Vagina (tissue), 2 donors: ENCODE results near the gene TAF3. TPM values are rescaled to one million over a fixed set of nuclear protein-coding genes. Genes with fewer than 3 reads are reported as not detected.

Experiments used
- DNase-seq, 2 donors: peaks; one replicate each; pipeline ENCODE4 v3.0.0-alpha.2; 2017; ENCODE audit errors: extremely low spot score in 2 of 2
- H3K27ac ChIP-seq: fragments of 200-600 bp; sonication (generic); one replicate; pipeline ENCODE4 v1.5.1; 2019
- H3K27me3 ChIP-seq: fragments of 200-600 bp; sonication (generic); one replicate; pipeline ENCODE4 v1.5.1; 2019
- H3K36me3 ChIP-seq, 2 donors: fragments of 200-600 bp; sonication (generic); one replicate each; pipeline ENCODE4 v1.5.1; 2017 to 2019
- H3K4me1 ChIP-seq: fragments of 200-600 bp; sonication (generic); one replicate; pipeline ENCODE4 v1.5.1; 2019
- H3K4me3 ChIP-seq, 2 donors: fragments of 200-600 bp; sonication (generic); 1 replicate in 1 of 2; 2 replicates in 1 of 2; pipeline ENCODE4 v1.5.1; 2016 to 2019
- H3K9me3 ChIP-seq: fragments of 200-600 bp; sonication (generic); one replicate; pipeline ENCODE4 v1.5.1; 2019
- CTCF ChIP-seq, 3 experiments: fragments of 450-650 bp in 2 of 3; fragments of 200-600 bp in 1 of 3; sonication (generic) in 1 of 3; IDR thresholded peaks; one replicate each; pipeline ENCODE4 v1.5.1; 2017 to 2019; ENCODE audit warnings: antibody characterized with exemption in 3 of 3, mild to moderate bottlenecking in 2 of 3, moderate library complexity in 2 of 3
- POLR2A ChIP-seq, 2 donors: fragments of 450-650 bp; IDR thresholded peaks; one replicate each; pipeline ENCODE4 v1.6.1; 2017; ENCODE audit warnings: antibody characterized with exemption in 2 of 2, mild to moderate bottlenecking in 2 of 2, moderate library complexity in 2 of 2
- POLR2AphosphoS5 ChIP-seq, 2 donors: sonication (generic); formaldehyde crosslinking; IDR thresholded peaks; one replicate each; pipeline ENCODE4 v1.9.0; 2017; ENCODE audit warnings: antibody characterized with exemption in 2 of 2, mild to moderate bottlenecking in 2 of 2, low read depth in 1 of 2; ENCODE audit not compliant: insufficient read depth in 1 of 2
- intact Hi-C: fragments of 100-400 bp; cut with DNase I; formaldehyde crosslinking; loops from one replicate; pipeline ENCODE4 v1.15.1; 2023
- total RNA-seq: library from RNA; depleted of rRNA; stranded (reverse); fragments of >200 nt; gene quantifications from one replicate; pipeline ENCODE4 v1.2.3, GENCODE V29; 2016

The TAF3 gene
- total RNA-seq, 1 donor from 2014 or later = 9.8 TPM

- Histone ChIP-seq H3K36me3 (no peaks in the 10 kb centered on the region), H3K27me3 (peaks cover 29% of the 10 kb centered on the region), H3K9me3 (no peaks in the 10 kb centered on the region), H3K4me1 (peaks cover 62% of the 10 kb centered on the region), H3K27ac (peak overlapping the region; percentile 70), H3K4me3 (peak overlapping the region; percentile 45 to 48)
- DNase-seq = no peak
- intact Hi-C loops = no loop called here
- TF ChIP-seq POLR2AphosphoS5 (IDR thresholded peaks at IDR 0.05; ENCODE audit: insufficient read depth in 1 of 2, low read depth in 1 of 2) (peak in 1 of 2 donors; percentile 68), POLR2A (IDR thresholded peaks at IDR 0.05) (no peak), CTCF (IDR thresholded peaks at IDR 0.05) (peak in 2 of 3 experiments; percentile 14 to 49)
These were observed 235.3 kb downstream of the TAF3 start for GRCh38 chr10:8053446-8054243.

GRCh38 chr10:8054244-8054493, 235.9 kb downstream of the TAF3 start:
- Histone ChIP-seq H3K9me3 (no peaks in the 10 kb centered on the region), H3K27ac (peak overlapping the region; percentile 70), H3K4me1 (peaks cover 63% of the 10 kb centered on the region), H3K36me3 (no peaks in the 10 kb centered on the region), H3K4me3 (peak overlapping the region; percentile 45 to 48), H3K27me3 (peaks cover 28% of the 10 kb centered on the region)
- TF ChIP-seq CTCF (IDR thresholded peaks at IDR 0.05) (no peak), POLR2A (IDR thresholded peaks at IDR 0.05) (no peak), POLR2AphosphoS5 (IDR thresholded peaks at IDR 0.05; ENCODE audit: insufficient read depth in 1 of 2, low read depth in 1 of 2) (no peak)
- intact Hi-C loops = no loop called here
- DNase-seq = no peak

GRCh38 chr10:8054494-8055407, 236.4 kb downstream of the TAF3 start, which contains the start of gene GATA3:
TSS of gene GATA3 (plus strand) at chr10:8054688. CDS start at chr10:8055656, 968 bp downstream.
- Histone ChIP-seq H3K9me3 (no peaks in the 10 kb centered on the region), H3K36me3 (no peaks in the 10 kb centered on the region), H3K4me1 (peaks cover 63% of the 10 kb centered on the region), H3K27ac (peak within 1 kb of the TSS; percentile 70), H3K4me3 (peak within 1 kb of the TSS; percentile 45 to 48), H3K27me3 (peaks cover 22% of the 10 kb centered on the region)
- DNase-seq = no peak
- intact Hi-C loops = no loop called here
- peak in 1 of 2 donors; percentile 9 for TF ChIP-seq POLR2A (IDR thresholded peaks at IDR 0.05)
- TF ChIP-seq POLR2AphosphoS5 (IDR thresholded peaks at IDR 0.05; ENCODE audit: insufficient read depth in 1 of 2, low read depth in 1 of 2) = no peak
- no peak for TF ChIP-seq CTCF (IDR thresholded peaks at IDR 0.05)

- H3K4me1 ChIP-seq = peaks cover 63% of the 10 kb centered on the region
- H3K9me3 ChIP-seq = no peaks in the 10 kb centered on the region
- DNase-seq = no peak
- peak overlapping the region; percentile 70 for H3K27ac ChIP-seq
- H3K36me3 ChIP-seq = no peaks in the 10 kb centered on the region
- H3K4me3 ChIP-seq = peak overlapping the region; percentile 45 to 48
- H3K27me3 ChIP-seq = peaks cover 16% of the 10 kb centered on the region
- TF ChIP-seq POLR2A (IDR thresholded peaks at IDR 0.05) (no peak), CTCF (IDR thresholded peaks at IDR 0.05) (no peak), POLR2AphosphoS5 (IDR thresholded peaks at IDR 0.05; ENCODE audit: insufficient read depth in 1 of 2, low read depth in 1 of 2) (peak in 1 of 2 donors; percentile 36)
- intact Hi-C loops = no loop called here
These were observed 237.4 kb downstream of the TAF3 start for GRCh38 chr10:8055420-8056349.
